ENCODE data around the gene CEP70.

The CEP70 gene

DNA sequence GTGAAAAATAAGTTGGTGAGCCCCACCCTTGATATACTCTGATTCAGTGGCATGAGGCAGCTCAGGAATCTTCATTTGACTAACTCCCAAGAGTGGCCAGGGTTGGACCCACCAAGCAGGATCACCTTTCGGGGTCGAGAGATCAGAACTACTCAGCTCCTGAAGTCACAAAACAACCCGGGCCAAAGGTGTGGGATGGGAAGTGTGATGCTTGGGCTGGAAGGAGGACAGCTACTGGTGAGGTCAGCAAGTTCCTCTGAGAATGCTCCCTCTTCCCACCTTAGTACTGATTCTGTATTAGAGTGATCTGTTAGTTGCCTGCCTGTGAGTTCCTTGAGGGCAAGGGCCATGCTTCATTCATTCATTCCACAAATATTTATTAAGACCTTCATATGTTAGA lies 144.6 kb downstream of the CEP70 start:
- ChIA-PET POLR2A (interaction anchor here (0.6 kb wide), 1 partner anchor 395 kb away, joined by 3 read pairs; no protein-coding TSS in a partner anchor), CTCF (no interaction called here)
- TF ChIP-seq ZNF384 (IDR thresholded peaks at IDR 0.05) (no peak), ARNT (IDR thresholded peaks at IDR 0.05) (no peak), HDGF (IDR thresholded peaks at IDR 0.05; ENCODE audit: borderline replicate concordance) (no peak), FOXM1 (IDR thresholded peaks at IDR 0.05; ENCODE audit: borderline replicate concordance) (no peak), ELF4 (IDR thresholded peaks at IDR 0.05) (no peak), FOXA1 (IDR thresholded peaks at IDR 0.05) (no peak), TARDBP (IDR thresholded peaks at IDR 0.05) (no peak), FOXK2 (IDR thresholded peaks at IDR 0.05) (no peak), BHLHE40 (IDR thresholded peaks at IDR 0.05; ENCODE audit: borderline replicate concordance) (no peak), L3MBTL2 (conservative IDR thresholded peaks at IDR 0.05) (no peak)
- no peak for DNase-seq (ENCODE audit: extremely low spot score)

DNA sequence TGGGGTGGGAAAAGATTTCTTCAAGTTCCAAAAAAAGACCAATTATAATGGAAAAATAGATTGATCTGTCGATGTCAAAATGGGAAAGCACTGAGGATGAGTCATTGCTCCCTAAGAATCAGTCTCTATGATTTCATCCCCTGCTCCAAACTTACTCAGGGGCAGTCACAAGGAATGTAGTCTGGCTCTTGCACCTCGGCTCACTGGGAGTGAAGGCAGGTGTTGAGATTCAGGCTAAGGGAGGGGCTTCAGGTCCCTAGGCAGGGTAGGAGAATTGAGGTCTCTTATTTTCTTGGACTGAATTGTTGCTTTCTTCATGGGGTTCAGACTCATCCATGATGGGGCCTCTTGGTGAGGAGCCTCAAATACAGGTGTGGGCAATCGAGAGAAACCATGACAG lies 145.4 kb downstream of the CEP70 start:
- ChIA-PET POLR2A (no interaction called here), CTCF (interaction anchor here (0.9 kb wide), 1 partner anchor 322 kb away, joined by 4 read pairs; no protein-coding TSS in a partner anchor)
- no peak for DNase-seq (ENCODE audit: extremely low spot score)
- TF ChIP-seq FOXM1 (IDR thresholded peaks at IDR 0.05; ENCODE audit: borderline replicate concordance) = no peak
- TF ChIP-seq NFRKB (IDR thresholded peaks at IDR 0.05) = no peak
- no peak for TF ChIP-seq L3MBTL2 (conservative IDR thresholded peaks at IDR 0.05)
- TF ChIP-seq, protein P1, sequence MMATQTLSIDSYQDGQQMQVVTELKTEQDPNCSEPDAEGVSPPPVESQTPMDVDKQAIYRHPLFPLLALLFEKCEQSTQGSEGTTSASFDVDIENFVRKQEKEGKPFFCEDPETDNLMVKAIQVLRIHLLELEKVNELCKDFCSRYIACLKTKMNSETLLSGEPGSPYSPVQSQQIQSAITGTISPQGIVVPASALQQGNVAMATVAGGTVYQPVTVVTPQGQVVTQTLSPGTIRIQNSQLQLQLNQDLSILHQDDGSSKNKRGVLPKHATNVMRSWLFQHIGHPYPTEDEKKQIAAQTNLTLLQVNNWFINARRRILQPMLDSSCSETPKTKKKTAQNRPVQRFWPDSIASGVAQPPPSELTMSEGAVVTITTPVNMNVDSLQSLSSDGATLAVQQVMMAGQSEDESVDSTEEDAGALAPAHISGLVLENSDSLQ (IDR thresholded peaks at IDR 0.05) = no peak
- TF ChIP-seq CTBP1 (IDR thresholded peaks at IDR 0.05; ENCODE audit: borderline replicate concordance) = no peak
- TF ChIP-seq SUZ12 (IDR thresholded peaks at IDR 0.05) = no peak
- TF ChIP-seq SP1 (IDR thresholded peaks at IDR 0.05) = no peak
- TF ChIP-seq HDGF (IDR thresholded peaks at IDR 0.05; ENCODE audit: borderline replicate concordance) = no peak
- no peak for TF ChIP-seq ARNT (IDR thresholded peaks at IDR 0.05)
- TF ChIP-seq TARDBP (IDR thresholded peaks at IDR 0.05) = no peak
- TF ChIP-seq BHLHE40 (IDR thresholded peaks at IDR 0.05; ENCODE audit: borderline replicate concordance) = no peak
- TF ChIP-seq ZNF384 (IDR thresholded peaks at IDR 0.05) = no peak

DNA sequence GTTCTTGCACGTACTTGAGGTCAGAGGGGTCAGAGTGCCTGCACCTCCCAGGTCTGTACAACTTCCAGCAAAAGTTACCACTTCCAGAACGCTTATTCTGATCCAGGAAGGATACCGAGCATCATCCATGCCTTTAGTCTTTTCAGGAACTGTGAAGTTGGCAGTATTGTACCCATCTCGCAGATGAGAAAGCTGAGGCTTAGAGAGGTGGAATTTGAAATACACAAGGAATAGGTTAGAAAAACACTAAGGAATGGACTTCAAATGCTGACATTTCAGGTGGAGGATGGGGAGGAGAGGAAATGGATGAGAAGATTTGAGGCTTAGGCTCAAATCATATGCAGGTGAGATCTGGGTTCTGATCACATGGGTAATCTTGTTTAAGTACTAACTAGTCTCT lies 148.4 kb downstream of the CEP70 start:
- POLR2A ChIA-PET = no interaction called here
- no peak for TF ChIP-seq LEF1 (IDR thresholded peaks at IDR 0.05; ENCODE audit: borderline replicate concordance)
- CTCF ChIA-PET = no interaction called here
- no peak for DNase-seq (ENCODE audit: extremely low spot score)

DNA sequence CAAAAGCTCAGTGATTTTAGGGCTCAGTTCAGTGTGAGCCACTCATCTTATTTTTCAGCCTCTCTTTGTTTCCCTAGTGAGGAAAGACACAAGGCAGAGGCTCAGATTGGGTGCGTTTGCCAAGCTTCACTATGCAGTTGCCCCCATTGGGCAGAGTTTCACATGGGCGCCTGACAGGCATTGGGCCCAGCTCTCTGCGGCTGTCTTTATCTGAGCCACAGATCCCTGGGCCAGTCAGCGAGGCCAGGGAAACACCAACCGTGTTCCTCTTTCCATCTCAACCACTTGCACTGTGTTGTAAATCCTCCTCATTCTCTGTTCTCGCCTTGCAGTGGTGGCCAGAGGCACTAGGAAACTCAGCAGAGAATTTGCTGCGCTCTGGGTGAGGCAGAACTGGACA lies 148.8 kb downstream of the CEP70 start:
- POLR2A ChIA-PET = no interaction called here

More for the DNA sequence above, 148.8 kb downstream of the CEP70 start:
- CTCF ChIA-PET = interaction anchor here (0.8 kb wide), 1 partner anchor 34 kb away, joined by 3 read pairs; no protein-coding TSS in a partner anchor
- TF ChIP-seq HDGF (IDR thresholded peaks at IDR 0.05; ENCODE audit: borderline replicate concordance) (no peak), ELF4 (IDR thresholded peaks at IDR 0.05) (no peak), ZNF384 (IDR thresholded peaks at IDR 0.05) (no peak), L3MBTL2 (conservative IDR thresholded peaks at IDR 0.05) (no peak), BHLHE40 (IDR thresholded peaks at IDR 0.05; ENCODE audit: borderline replicate concordance) (no peak), SUZ12 (IDR thresholded peaks at IDR 0.05) (no peak), ARNT (IDR thresholded peaks at IDR 0.05) (no peak), NFRKB (IDR thresholded peaks at IDR 0.05) (no peak), TARDBP (IDR thresholded peaks at IDR 0.05) (no peak), FOXK2 (IDR thresholded peaks at IDR 0.05) (no peak), FOXA1 (IDR thresholded peaks at IDR 0.05) (no peak)
- TF ChIP-seq, protein P1 (IDR thresholded peaks at IDR 0.05) = no peak
- no peak for DNase-seq (ENCODE audit: extremely low spot score)
